Measurements from ENCODE around the gene DACT2.

Gene DACT2

DNA sequence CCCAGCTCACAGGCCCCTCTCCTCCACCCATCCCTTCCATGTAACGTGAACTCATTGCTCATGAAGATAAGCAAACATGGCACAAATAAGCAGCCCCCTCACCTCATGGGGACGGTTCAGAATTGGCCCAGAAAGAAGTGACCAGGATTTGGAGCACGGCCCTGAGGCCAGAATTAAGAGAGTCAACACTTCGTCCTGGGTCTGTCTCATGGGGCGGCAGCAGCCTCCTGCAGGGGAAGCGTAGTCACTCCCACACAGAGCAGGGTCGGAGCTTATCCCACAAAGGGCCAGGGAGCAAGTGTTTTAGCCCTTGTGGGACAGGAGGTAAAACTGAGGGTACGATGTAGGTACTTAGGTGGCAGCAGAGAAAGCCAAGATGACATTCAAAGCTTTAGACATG, 28.6 kb upstream of the DACT2 start:
- DNase-seq: no peak

GRCh38 chr6:168347615-168348014, 28.0 kb upstream of the DACT2 start:
- no peak for DNase-seq

DNA sequence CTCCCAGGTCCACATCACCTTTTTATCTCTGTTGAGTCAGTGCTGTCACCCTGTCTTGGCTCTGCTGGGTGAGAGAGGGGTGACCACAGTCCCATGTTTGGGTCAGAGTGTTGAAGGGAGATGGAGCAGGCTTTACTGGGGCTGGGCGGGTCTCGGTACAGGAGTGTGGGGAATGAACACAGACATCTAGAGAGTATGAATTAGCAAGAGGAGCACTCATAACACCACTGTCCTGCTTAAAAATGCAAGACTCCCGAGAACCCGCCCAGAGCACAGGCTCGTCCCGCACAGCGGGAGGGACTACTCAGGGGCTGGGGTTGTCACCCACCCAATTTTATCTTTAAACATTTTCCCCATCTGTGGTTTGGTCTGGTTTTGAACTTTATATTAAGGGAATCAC, 27.5 kb upstream of the DACT2 start:
- DNase-seq: no peak

DNA sequence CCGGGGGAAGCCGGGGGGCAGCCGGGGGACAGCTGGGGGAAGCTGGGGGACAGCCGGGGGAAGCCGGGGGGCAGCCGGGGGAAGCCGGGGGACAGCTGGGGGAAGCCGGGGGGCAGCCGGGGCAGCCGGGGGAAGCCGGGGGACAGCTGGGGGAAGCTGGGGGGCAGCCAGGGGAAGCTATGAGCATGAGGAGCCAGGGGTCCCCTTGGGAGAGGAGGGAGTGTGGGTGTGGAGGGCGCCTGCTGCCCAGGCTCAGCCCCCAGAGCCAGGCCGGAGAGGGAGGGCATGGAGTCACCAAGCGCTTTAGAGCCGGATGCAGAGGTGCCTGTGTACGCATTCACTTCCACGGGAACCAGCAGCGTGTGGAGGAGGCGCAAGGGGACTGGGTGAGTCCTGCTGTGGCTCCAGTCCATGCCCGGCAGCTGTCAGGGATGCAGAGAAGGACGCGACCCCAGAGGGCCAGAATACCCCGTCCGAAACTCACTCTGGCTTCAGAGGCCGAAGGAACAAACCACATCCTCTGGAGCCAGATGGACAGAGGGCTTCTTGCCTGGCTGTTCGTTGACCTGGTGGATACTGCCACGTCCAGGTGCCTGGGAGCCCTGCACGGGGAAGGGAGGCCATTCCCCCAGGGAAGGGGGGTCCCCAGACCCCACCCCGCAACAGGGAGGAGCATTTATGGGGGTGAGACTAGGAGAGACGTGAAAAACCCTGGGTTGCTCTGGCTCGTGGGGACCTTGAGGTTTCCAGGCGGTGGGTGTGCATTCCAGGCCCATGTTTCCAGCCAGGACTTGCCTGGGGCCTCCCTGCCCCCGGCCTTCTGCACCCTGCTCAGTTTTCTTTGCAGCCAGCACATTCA, 26.5 kb upstream of the DACT2 start:
- no peak for DNase-seq

DNA sequence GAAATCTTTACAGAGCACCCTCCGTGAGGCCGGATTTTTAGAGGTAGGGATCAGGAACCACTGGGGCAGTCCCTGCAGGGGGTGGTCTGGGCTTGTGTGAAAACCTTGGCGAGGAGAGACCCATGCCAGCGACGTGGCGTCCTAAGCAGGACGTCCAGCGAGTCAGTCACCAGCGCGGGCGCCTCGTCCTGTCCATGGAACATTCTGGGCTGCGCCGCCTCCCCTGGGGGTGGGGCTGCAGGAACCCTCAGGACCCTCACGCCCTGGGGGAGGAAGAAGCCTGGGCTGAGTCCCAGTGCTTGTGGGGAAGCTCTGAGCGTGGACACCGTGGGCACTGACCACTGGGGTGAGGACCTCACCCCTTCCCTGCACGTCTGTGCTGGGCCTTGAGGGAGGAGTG, 25.7 kb upstream of the DACT2 start:
- DNase-seq: no peak

DNA sequence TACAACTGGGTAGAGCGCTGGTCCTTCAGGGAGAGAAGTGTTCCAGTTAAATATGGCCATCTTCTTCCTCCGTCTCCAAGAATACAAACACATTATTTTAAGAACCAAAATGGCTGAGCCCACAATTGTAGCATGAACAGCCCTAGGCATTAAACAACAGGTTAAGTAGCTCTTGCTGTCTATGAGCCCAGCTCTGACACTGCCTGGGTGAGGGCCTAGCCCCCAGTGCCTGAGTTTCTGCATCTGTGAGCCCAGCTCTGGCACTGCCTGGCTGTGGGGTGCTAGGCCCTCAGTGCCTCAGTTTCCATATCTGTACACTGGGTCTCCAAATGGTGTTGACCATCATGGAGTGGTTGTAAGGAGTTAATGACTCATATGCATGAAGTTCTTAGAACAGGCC, 24.8 kb upstream of the DACT2 start:
- DNase-seq: no peak

GRCh38 chr6:168343239-168344150, 23.9 kb upstream of the DACT2 start:
- DNase-seq: no peak

GRCh38 chr6:168342636-168343035, 23.1 kb upstream of the DACT2 start:
- no peak for DNase-seq

GRCh38 chr6:168341280-168341900, 21.8 kb upstream of the DACT2 start:
- no peak for DNase-seq

- no peak for DNase-seq
Measured at GRCh38 chr6:168340819-168341218, 21.2 kb upstream of the DACT2 start.

GRCh38 chr6:168338777-168339176, 19.2 kb upstream of the DACT2 start:
- DNase-seq: no peak

DNA sequence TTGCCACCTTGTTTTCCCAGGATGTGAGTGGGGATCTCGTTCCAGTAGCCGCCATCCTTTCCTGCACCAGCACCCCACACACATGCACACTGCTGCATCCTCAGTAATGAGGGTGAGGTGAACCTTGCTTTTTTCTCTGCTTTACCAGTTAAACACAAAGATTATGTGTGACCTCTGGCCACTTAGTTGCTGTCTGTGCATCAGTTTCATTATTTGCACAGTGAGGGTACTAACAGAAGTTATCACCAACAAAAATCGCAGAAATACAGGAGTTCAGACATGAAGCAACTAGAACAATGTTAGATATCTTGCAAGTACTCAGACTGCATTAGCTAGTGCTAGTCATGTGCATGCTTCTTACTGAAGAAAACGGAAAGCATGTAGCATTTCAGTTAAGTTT, 17.4 kb upstream of the DACT2 start:
- no peak for DNase-seq

- DNase-seq: no peak
Measured at GRCh38 chr6:168333989-168334388, 14.4 kb upstream of the DACT2 start.

GRCh38 chr6:168333491-168333890, 13.9 kb upstream of the DACT2 start:
- no peak for DNase-seq

GRCh38 chr6:168333039-168333438, 13.5 kb upstream of the DACT2 start:
- no peak for DNase-seq

DNA sequence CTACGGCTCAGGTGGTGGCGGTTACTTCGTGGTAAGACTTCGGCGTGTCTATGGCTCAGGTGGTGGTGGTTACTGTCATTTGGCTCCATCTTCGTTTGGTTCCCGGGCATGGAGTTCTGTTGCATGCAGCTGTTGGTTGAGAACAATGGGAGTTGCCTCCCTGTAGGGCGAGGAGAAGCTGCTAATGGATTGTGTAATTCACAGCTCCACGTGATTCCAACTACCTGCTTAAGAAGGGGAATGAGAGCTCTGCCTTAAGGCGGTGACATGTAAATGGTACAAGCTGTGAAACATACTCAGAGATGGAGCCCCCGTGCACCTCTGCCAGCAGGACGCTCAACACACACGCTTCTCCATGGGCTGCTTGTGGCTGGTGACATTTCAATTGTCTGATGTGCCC, 12.4 kb upstream of the DACT2 start:
- no peak for DNase-seq

- DNase-seq: no peak
Measured at GRCh38 chr6:168331058-168331457, 11.5 kb upstream of the DACT2 start.

- DNase-seq: no peak
Measured at GRCh38 chr6:168330403-168330802, 10.8 kb upstream of the DACT2 start.

GRCh38 chr6:168328086-168328485, 8.5 kb upstream of the DACT2 start:
- DNase-seq: no peak

GRCh38 chr6:168326294-168327261, 7.0 kb upstream of the DACT2 start:
- no peak for DNase-seq

DNA sequence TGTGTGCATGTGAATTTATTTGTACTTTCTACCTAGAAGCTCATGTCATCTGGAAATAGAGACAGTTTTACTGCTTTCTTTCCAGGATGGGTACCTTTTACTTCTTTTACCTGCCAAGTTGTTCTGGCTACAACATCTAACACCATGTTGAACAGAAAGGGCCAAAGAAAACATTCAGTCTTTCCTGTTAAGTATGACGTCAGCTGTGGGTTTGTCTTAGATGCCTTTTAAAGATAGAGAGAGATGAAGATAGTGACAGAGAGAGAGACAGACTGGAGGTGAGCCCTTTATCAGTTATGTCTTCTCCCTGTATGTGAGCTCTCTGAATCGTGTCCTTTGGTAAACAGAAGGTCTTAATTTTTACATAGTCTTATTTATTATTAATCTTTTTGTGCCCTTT, 3.4 kb upstream of the DACT2 start:
- DNase-seq: no peak

- DNase-seq: no peak
Measured at GRCh38 chr6:168320634-168321033, 1.1 kb upstream of the DACT2 start.
